NOMO-1 treated with dmso at 0.1 percent for 144 hours (cell line): ENCODE data around the gene HHIP.

Experiments used
- DNase-seq: peaks from one replicate; lab custom pipeline; 2025; ENCODE audit not compliant: unreplicated experiment; lab: John Stamatoyannopoulos, UW

HHIP gene

GRCh38 chr4:144645631-144646522, at the start of gene HHIP:
Gene HHIP (plus strand): TSS chr4:144646156. CDS start chr4:144646676, 520 bp downstream.
- peak; percentile 34 for DNase-seq

DNA sequence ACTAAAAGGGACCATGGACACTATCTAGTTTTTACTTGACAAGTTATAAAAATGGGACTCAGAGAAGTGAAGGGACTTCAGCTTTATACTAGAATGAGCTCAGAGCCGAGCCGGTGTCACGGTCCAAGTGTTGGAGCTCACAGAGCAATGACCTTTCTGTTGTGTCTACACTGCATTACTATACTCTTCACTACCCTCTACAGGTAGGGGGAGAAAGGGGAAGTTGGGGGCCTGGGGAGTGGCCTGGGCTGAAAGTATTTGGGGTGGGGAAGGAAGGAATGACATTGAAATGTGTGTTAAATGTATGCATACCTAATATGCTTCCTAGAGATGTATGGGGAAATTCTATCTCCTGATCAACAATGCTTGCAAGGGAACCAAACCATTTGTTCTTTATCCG, 48.8 kb upstream of the HHIP start:
- DNase-seq, result no peak

GRCh38 chr4:144599621-144600020, 46.3 kb upstream of the HHIP start:
- no peak for DNase-seq

DNA sequence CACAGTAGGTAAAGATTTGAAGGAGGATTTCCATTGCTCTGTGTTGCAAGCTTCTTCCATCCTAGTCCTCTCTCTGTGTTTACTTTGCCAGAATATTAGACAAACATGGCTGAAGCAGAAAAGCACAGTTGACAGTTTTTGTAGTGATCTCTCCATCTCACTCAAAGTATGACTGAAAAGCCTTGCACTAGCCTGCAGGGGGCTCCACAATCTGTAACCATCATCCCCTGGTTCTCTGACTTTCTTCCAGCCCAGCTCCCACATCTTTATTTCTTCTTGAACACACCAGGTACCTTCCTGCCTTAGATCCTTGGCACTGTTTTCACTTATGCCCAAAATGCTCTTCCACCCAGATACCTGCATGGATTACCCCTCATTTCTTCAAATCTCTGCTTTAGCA, 34.1 kb upstream of the HHIP start:
- DNase-seq, result no peak

GRCh38 chr4:144614850-144615585, 30.9 kb upstream of the HHIP start:
- DNase-seq, result no peak

- no peak for DNase-seq
These were observed 24.3 kb upstream of the HHIP start for GRCh38 chr4:144621681-144622080.

- no peak for DNase-seq
These were observed 18.3 kb upstream of the HHIP start for GRCh38 chr4:144627663-144628076.

GRCh38 chr4:144633215-144633614, 12.7 kb upstream of the HHIP start:
- DNase-seq, result no peak

DNA sequence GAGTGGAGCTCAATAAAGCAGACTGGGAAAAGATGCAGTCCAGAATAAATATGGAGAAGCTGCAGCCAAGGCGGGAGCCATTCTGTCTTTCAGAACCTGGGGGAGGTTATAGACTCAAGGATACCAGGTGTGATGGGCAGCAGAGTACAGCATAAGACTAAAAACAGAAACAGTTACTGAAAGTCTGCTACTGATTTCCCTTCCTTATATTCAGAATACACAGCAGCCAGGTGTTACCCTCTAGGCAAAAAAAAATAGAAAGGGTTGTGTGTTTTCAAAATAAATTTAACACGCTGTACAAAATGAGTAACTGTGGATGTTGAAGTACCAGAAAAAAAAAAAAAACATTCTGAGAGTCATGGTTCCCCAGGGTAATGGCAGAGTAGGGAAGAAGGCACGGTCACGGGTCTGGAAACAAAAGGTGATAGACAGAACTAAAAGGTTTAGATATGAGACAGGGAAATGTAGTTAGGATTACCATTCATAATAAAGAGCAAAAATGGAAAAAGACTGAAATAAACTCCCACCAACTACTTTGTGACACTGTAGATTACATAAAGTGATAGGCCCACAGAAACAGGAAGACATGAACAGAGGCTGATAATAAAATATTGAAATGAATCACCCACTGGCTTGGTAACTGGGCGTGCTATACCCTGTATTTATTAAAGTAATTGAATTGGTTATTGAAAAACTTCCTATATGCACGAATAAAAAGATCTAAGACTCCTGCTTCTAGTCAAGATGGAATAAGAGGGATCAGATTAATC, 10.8 kb upstream of the HHIP start:
- DNase-seq, result no peak

GRCh38 chr4:144644368-144645101, 1.4 kb upstream of the HHIP start:
- DNase-seq, result no peak

DNA sequence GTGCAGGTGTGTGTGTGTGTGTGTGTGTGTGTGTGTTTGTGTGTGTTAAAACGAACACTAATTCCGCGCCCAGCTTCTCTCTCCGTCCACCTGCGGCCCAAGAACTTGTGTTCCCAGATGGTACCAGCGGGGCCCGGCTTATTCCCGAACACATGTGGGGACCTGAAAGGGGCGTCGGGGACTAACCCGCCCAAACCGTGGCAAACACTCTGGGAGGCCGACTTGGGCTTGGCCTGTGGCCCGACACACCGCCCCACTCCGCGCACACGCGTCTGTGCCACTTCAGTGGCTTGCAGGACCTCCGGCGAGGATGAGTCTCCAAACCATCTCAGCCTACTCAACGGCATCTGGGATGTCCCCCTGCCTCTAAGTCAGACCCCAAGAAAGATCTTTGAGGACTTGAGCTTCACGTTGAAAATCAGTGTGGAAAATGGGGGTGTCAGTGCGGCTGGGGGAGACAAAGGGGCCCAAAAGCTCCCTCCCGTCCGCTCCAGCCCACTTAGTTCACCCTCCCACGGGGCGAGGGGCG, 790 bp upstream of the HHIP start:
- DNase-seq, result no peak

DNA sequence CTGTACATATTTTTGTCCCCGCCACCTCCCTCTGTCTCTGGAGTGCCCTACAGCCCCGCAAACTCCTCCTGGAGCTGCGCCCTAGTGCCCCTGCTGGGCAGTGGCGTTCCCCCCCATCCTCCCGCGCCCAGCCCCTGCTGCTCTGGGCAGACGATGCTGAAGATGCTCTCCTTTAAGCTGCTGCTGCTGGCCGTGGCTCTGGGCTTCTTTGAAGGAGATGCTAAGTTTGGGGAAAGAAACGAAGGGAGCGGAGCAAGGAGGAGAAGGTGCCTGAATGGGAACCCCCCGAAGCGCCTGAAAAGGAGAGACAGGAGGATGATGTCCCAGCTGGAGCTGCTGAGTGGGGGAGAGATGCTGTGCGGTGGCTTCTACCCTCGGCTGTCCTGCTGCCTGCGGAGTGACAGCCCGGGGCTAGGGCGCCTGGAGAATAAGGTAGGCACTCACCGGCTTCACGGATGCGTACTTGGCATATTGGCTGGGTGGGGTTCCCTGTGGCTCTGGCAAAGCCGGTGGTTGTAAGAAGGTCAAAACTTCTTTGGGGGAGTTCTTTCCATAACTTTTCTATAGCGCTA, 653 bp downstream of the HHIP start:
- no peak for DNase-seq

- DNase-seq, result no peak
These were observed 1.2 kb downstream of the HHIP start for GRCh38 chr4:144647095-144647561.

DNA sequence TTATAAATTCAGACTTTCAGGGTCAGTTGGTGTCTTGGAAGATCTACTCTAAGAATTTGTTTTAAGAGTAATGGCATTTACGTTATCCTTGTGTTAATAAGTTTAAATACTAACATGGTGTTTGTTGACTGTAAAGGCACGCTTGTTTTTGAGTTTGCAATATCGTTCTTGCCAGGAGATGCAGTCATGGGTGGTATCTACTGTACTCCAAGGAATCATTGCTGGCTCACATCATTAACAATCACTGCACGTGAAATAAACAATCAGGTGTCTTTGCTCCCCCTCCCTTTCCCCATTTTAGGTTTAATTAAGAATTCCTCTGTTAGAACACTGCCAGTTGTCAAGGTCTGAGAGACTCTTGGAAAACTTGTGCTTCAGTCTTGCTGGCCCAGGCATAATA, 1.6 kb downstream of the HHIP start:
- no peak for DNase-seq

DNA sequence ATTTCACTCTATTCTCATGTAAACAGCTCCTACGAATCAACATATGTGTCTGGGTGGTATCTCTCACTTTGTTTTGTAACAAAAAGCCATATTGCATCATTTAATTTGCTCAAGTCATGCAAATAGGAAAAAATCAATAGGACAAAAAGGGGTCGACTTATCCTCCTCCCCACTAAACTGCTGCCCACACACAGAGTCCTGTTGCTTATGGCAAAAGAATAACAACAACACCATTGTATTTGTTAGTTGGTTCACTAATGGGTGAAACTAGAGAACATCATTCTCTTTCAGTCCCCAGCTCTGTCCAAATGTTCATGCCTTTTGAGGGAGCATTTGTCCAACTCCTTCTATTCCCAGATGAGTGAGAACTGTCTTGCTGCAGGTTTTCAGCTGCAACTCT, 2.1 kb downstream of the HHIP start:
- no peak for DNase-seq

- no peak for DNase-seq
These were observed 3.7 kb downstream of the HHIP start for GRCh38 chr4:144649646-144650045.

DNA sequence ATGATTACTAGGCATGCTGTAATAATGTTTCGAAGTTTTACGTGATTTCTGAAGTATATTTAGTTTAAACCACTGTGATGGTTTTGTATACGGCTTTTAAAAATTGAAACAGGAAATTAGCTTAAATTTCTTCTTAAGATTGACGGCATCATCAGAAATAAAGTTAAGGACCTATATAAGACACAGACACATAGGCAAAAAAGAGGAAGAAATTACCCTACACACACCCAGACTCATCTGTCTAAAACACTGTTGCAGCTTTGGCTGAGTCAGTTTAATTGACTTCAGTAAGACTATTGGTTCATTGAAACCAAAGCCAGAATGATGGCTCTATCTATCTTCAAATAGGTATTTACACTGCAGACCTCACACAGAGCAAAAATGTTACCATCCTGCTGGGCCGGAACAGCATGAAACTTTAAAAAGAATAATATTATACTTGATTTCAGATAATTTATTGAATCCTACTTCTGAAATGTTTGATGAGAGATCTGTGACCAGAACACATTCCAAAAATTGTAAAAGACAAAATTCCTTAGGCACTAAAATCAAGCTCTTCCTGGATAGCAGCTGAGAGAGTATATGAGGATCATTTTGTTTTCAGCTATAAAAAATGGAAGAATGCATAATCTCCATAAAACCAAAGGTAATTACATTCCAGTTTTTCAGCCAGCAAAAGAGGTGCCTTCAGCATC, 4.5 kb downstream of the HHIP start:
- DNase-seq, result peak; percentile 35

DNA sequence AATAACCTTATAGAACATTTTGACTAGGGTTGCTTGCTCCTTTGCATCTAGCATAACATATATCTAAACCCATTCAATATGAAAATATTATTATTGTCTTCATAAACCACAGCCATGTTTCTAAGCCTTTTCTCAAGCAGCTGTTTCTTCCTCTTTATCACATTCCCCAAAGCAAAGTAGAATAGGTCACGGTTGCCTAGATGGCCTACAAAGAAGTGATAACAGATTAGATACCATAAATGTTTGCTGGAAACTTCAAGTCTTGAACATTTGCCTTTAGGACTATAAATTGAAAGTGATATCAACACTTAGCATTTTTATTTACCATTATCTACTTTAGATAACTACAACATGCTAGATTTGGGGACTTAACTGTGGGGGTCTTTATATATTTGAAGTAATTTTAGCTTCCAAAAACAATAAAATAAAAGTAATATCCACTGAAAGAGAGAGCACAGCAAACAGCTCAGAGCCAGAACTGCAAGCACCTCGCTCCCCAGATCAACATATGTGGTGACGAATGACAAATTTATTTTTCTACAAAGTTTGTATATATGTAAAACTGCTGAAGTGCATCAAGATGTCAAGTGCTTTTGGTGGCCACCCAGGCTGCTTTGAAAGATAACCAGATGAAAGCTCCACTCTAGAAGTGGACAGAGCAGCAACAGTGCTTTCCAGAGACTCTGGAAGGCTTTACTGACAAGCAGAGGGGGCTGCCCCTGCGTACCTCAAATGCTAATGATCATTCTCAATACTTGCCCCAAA, 8.0 kb downstream of the HHIP start:
- no peak for DNase-seq

GRCh38 chr4:144655491-144655890, 9.5 kb downstream of the HHIP start:
- DNase-seq, result no peak
